ENCODE measurements around the gene OR2M4.

Gene OR2M4

DNA sequence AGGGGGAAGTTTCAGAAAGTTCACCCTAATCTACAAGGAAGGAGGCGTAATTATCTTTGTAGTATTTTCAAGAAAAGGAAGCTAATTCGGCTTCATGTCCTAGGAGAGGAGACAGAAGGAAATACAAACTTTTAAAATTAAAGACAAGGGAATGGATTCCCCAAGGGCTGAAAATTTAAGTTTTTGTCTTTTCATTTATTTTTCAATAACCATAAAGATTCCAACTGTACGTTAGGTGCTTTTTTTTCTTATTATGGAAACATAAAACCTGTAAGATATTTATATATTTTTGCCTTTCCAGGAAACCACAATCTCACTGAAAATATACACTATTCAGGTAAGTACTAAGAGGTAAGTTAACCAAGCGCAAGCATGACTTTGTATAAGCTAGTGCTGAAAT is 34.3 kb upstream of the OR2M4 start, which contains the start of gene OR2M3:
TSS of gene OR2M3 (plus strand) at position 301 of the 400 bp plus-strand sequence. CDS start 5,803 bp downstream, outside the sequence.
- no peak within 1 kb of the TSS for H3K9ac ChIP-seq
- no peaks in the 10 kb centered on the region for H3K27me3 ChIP-seq (ENCODE audit: control insufficient read depth, insufficient read depth, low read length)
- H2AFZ ChIP-seq = no peak within 1 kb of the TSS
- no peak within 1 kb of the TSS for H3K27ac ChIP-seq
- no peaks in the 10 kb centered on the region for H3K4me1 ChIP-seq
- H3K4me2 ChIP-seq (ENCODE audit: low read length) = no peak within 1 kb of the TSS
- TF ChIP-seq, protein P1, sequence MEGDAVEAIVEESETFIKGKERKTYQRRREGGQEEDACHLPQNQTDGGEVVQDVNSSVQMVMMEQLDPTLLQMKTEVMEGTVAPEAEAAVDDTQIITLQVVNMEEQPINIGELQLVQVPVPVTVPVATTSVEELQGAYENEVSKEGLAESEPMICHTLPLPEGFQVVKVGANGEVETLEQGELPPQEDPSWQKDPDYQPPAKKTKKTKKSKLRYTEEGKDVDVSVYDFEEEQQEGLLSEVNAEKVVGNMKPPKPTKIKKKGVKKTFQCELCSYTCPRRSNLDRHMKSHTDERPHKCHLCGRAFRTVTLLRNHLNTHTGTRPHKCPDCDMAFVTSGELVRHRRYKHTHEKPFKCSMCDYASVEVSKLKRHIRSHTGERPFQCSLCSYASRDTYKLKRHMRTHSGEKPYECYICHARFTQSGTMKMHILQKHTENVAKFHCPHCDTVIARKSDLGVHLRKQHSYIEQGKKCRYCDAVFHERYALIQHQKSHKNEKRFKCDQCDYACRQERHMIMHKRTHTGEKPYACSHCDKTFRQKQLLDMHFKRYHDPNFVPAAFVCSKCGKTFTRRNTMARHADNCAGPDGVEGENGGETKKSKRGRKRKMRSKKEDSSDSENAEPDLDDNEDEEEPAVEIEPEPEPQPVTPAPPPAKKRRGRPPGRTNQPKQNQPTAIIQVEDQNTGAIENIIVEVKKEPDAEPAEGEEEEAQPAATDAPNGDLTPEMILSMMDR (IDR thresholded peaks at IDR 0.05) = no peak
- no peak within 1 kb of the TSS for H3K4me3 ChIP-seq (ENCODE audit: low read depth, low read length)
- H3K36me3 ChIP-seq (ENCODE audit: control insufficient read depth, insufficient read depth, low read length) = no peaks in the 10 kb centered on the region
- no peaks in the 10 kb centered on the region for H3K9me3 ChIP-seq (ENCODE audit: control insufficient read depth, low read length)
- H3K79me2 ChIP-seq = no peaks in the 10 kb centered on the region

DNA sequence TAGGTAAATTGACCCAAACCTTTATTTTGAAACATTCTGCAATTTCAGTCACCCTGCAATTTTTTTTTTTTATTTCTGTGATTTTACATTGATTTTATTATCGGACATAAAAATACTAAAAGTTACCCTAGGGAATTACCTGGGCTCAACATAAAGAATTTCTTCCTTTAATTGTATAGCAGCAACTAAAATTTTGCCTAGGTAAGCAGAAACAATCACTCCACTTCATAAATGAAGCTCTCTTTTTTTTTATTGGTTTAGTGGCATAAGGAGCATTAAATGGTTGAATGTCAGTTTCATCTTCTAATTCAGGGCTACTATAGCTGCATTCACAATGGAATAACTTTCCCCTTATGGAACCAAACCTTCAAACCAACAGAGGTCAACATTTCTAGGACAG is 15.3 kb upstream of the OR2M4 start:
- H3K79me2 ChIP-seq = no peaks in the 10 kb centered on the region
- no peak overlapping the region for H2AFZ ChIP-seq
- H3K36me3 ChIP-seq (ENCODE audit: control insufficient read depth, insufficient read depth, low read length) = no peaks in the 10 kb centered on the region
- H3K9ac ChIP-seq = no peak overlapping the region
- no peak overlapping the region for H3K4me2 ChIP-seq (ENCODE audit: low read length)
- no peaks in the 10 kb centered on the region for H3K27me3 ChIP-seq (ENCODE audit: control insufficient read depth, insufficient read depth, low read length)
- no peak overlapping the region for H3K27ac ChIP-seq
- no peaks in the 10 kb centered on the region for H3K9me3 ChIP-seq (ENCODE audit: control insufficient read depth, low read length)
- TF ChIP-seq, protein P1 (IDR thresholded peaks at IDR 0.05) = no peak
- no peak overlapping the region for H3K4me3 ChIP-seq (ENCODE audit: low read depth, low read length)
- H3K4me1 ChIP-seq = no peaks in the 10 kb centered on the region

DNA sequence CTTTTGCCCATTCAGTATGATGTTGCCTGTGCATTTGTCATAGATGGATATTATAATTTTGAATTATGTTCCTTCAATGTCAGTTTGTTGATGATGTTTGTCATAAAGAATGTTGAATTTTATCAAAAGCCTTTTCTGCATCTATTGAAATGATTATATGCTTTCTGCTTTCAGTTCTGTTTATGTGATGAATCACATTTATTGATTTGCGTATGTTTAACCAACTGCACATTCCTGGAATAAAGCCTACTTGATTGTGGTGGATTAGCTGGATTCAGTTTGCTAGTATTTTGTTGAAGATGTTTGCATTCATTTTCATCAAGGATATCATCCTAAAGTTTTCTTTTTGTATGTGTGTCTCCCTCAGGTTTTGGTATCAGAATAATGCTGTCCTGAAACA is 5.7 kb upstream of the OR2M4 start:
- Histone ChIP-seq H3K36me3 (ENCODE audit: control insufficient read depth, insufficient read depth, low read length) (no peaks in the 10 kb centered on the region), H3K27ac (no peak overlapping the region), H2AFZ (no peak overlapping the region), H3K27me3 (ENCODE audit: control insufficient read depth, insufficient read depth, low read length) (no peaks in the 10 kb centered on the region), H3K4me3 (ENCODE audit: low read depth, low read length) (no peak overlapping the region), H3K4me1 (no peaks in the 10 kb centered on the region), H3K9ac (no peak overlapping the region), H3K79me2 (no peaks in the 10 kb centered on the region), H3K4me2 (ENCODE audit: low read length) (no peak overlapping the region), H3K9me3 (ENCODE audit: control insufficient read depth, low read length) (no peaks in the 10 kb centered on the region)
- TF ChIP-seq, protein P1 (IDR thresholded peaks at IDR 0.05) = no peak

DNA sequence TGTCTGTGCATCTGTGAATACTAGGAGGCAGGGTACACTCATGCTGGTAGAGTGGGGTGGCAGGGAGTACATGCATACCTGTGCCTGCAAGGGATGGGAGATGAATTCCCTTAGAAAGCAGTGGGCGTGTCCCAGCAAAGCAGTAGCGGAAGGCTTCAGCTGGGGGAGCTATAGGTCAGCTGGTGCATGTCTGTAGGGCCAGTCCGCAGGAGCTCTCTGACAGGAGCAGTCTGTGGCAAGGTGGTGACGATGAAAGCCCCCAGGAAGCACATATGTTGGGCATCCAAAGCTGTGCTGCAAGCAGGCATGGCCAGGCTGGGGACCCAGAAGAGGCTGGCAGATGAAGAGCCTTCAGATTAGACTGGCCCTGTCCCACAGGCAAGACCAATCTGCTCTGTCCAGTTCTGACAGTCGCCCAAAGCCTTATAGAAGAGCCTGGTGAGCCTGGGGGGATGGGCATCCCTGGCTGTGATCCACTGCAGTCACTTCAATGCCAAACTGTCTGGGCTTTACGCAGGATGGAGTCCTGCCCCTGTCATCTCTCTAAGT is 1.8 kb upstream of the OR2M4 start:
- Histone ChIP-seq H2AFZ (no peak overlapping the region), H3K4me1 (no peaks in the 10 kb centered on the region), H3K9ac (no peak overlapping the region), H3K27ac (no peak overlapping the region), H3K79me2 (no peaks in the 10 kb centered on the region), H3K9me3 (ENCODE audit: control insufficient read depth, low read length) (no peaks in the 10 kb centered on the region), H3K27me3 (ENCODE audit: control insufficient read depth, insufficient read depth, low read length) (no peaks in the 10 kb centered on the region), H3K36me3 (ENCODE audit: control insufficient read depth, insufficient read depth, low read length) (no peaks in the 10 kb centered on the region), H3K4me3 (ENCODE audit: low read depth, low read length) (no peak overlapping the region), H3K4me2 (ENCODE audit: low read length) (no peak overlapping the region)
- TF ChIP-seq, protein P1 (IDR thresholded peaks at IDR 0.05) = no peak

DNA sequence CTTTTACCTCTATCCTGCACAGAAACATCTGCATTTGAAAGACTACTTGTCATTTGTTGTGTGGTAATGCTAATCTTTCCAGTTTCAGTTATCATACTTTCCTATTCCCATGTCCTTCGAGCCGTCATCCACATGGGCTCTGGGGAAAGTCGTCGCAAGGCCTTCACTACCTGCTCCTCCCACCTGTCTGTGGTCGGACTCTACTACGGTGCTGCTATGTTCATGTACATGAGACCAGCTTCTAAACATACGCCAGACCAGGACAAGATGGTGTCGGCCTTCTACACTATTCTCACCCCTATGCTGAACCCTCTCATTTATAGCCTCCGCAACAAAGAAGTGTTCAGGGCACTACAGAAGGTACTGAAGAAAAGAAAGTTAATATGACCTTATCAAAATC is 8.3 kb downstream of the OR2M4 start:
- Histone ChIP-seq H3K4me3 (ENCODE audit: low read depth, low read length) (no peak overlapping the region), H3K79me2 (no peaks in the 10 kb centered on the region), H3K9me3 (ENCODE audit: control insufficient read depth, low read length) (no peaks in the 10 kb centered on the region), H3K27ac (no peak overlapping the region), H3K36me3 (ENCODE audit: control insufficient read depth, insufficient read depth, low read length) (no peaks in the 10 kb centered on the region), H3K4me2 (ENCODE audit: low read length) (no peak overlapping the region), H3K4me1 (no peaks in the 10 kb centered on the region), H3K9ac (no peak overlapping the region), H3K27me3 (ENCODE audit: control insufficient read depth, insufficient read depth, low read length) (no peaks in the 10 kb centered on the region), H2AFZ (no peak overlapping the region)
- TF ChIP-seq, protein P1 (IDR thresholded peaks at IDR 0.05) = no peak

All from parathyroid adenoma (tissue), 2 donors.